Measurements from ENCODE around the gene CNTLN.

Gene CNTLN

DNA sequence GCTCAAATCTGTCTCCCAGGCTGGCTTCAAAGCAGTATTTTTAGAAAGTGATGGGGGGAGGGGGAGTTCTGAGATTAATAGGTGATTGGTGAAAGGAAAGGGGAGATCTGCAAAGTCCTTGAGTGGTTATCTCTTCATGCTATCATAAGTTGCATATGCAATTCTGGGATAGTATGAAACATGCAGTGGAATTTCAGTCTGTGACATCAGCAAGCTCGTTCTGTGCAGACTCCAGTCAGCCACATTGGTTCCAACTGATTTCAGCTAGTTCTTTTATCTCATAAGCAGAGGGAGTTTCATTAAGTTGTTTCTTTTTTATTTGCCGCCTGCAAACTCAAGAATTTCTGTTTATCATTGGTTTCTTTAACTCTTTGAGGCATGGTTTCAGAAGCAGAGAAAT, 263.5 kb downstream of the CNTLN start:
- H3K4me2 ChIP-seq (ENCODE audit: low read length): no peak overlapping the region
- H2AFZ ChIP-seq (ENCODE audit: low read length): no peak overlapping the region
- H3K27me3 ChIP-seq (ENCODE audit: insufficient read depth, low read length): no peaks in the 10 kb centered on the region
- H3K9me3 ChIP-seq (ENCODE audit: low read length): no peaks in the 10 kb centered on the region
- no peaks in the 10 kb centered on the region for H3F3A ChIP-seq (ENCODE audit: insufficient read depth, low read length)
- TF ChIP-seq CTCF (IDR thresholded peaks at IDR 0.05; ENCODE audit: low read length) (no peak), EZH2 (IDR thresholded peaks at IDR 0.05; ENCODE audit: borderline replicate concordance, low read length) (no peak)
- no peak overlapping the region for H3K9ac ChIP-seq (ENCODE audit: low read length)
- H3K79me2 ChIP-seq (ENCODE audit: insufficient read depth, low read length): no peaks in the 10 kb centered on the region
- H3K9me2 ChIP-seq (ENCODE audit: low read depth, low read length): no peaks in the 10 kb centered on the region
- H3K27ac ChIP-seq (ENCODE audit: low read depth, low read length, poor library complexity, severe bottlenecking): no peak overlapping the region
- H3K4me1 ChIP-seq (ENCODE audit: insufficient read depth, low read length, severe bottlenecking): no peaks in the 10 kb centered on the region
- no peaks in the 10 kb centered on the region for H3K36me3 ChIP-seq (ENCODE audit: insufficient read depth, low read length)
- H4K20me1 ChIP-seq (ENCODE audit: insufficient read depth, low read length): no peaks in the 10 kb centered on the region
- H3K4me3 ChIP-seq (ENCODE audit: low read depth, low read length, poor library complexity, severe bottlenecking): no peak overlapping the region

GRCh38 chr9:17401858-17402257, 267.0 kb downstream of the CNTLN start:
- Histone ChIP-seq H4K20me1 (ENCODE audit: insufficient read depth, low read length) (no peaks in the 10 kb centered on the region), H3K9me3 (ENCODE audit: low read length) (no peaks in the 10 kb centered on the region), H2AFZ (ENCODE audit: low read length) (no peak overlapping the region), H3K4me3 (ENCODE audit: low read depth, low read length, poor library complexity, severe bottlenecking) (no peak overlapping the region), H3K27ac (ENCODE audit: low read depth, low read length, poor library complexity, severe bottlenecking) (no peak overlapping the region), H3K9ac (ENCODE audit: low read length) (no peak overlapping the region), H3K79me2 (ENCODE audit: insufficient read depth, low read length) (no peaks in the 10 kb centered on the region), H3K27me3 (ENCODE audit: insufficient read depth, low read length) (no peaks in the 10 kb centered on the region), H3K9me2 (ENCODE audit: low read depth, low read length) (no peaks in the 10 kb centered on the region), H3K4me2 (ENCODE audit: low read length) (no peak overlapping the region), H3K36me3 (ENCODE audit: insufficient read depth, low read length) (no peaks in the 10 kb centered on the region), H3K4me1 (ENCODE audit: insufficient read depth, low read length, severe bottlenecking) (no peaks in the 10 kb centered on the region), H3F3A (ENCODE audit: insufficient read depth, low read length) (no peaks in the 10 kb centered on the region)
- TF ChIP-seq EZH2 (IDR thresholded peaks at IDR 0.05; ENCODE audit: borderline replicate concordance, low read length) (no peak), CTCF (IDR thresholded peaks at IDR 0.05; ENCODE audit: low read length) (no peak)

DNA sequence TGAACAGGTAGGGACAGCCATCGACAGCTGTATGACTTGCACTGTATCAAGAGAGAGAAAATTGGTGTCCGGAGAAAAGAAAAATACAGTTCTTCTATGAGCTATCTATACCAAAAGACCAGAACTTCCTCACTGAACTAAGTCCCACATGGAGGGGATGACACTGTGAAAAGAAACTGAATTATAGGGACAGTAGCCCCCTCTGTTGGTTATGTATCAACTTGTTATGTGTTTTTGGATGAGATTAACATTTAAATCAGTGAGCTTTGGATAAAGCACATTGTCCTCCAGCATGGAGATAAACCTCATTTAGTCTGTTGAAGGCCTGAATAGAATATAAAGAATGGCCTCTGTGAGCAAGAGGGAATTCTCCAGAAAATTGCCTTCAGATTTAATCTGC, 267.5 kb downstream of the CNTLN start:
- H4K20me1 ChIP-seq (ENCODE audit: insufficient read depth, low read length): no peaks in the 10 kb centered on the region
- H3K4me2 ChIP-seq (ENCODE audit: low read length): no peak overlapping the region
- no peaks in the 10 kb centered on the region for H3K9me2 ChIP-seq (ENCODE audit: low read depth, low read length)
- no peaks in the 10 kb centered on the region for H3K36me3 ChIP-seq (ENCODE audit: insufficient read depth, low read length)
- H3K4me1 ChIP-seq (ENCODE audit: insufficient read depth, low read length, severe bottlenecking): no peaks in the 10 kb centered on the region
- H3K9me3 ChIP-seq (ENCODE audit: low read length): no peaks in the 10 kb centered on the region
- H3K4me3 ChIP-seq (ENCODE audit: low read depth, low read length, poor library complexity, severe bottlenecking): no peak overlapping the region
- no peak overlapping the region for H3K9ac ChIP-seq (ENCODE audit: low read length)
- no peak overlapping the region for H2AFZ ChIP-seq (ENCODE audit: low read length)
- H3K27ac ChIP-seq (ENCODE audit: low read depth, low read length, poor library complexity, severe bottlenecking): no peak overlapping the region
- H3F3A ChIP-seq (ENCODE audit: insufficient read depth, low read length): no peaks in the 10 kb centered on the region
- H3K79me2 ChIP-seq (ENCODE audit: insufficient read depth, low read length): no peaks in the 10 kb centered on the region
- no peaks in the 10 kb centered on the region for H3K27me3 ChIP-seq (ENCODE audit: insufficient read depth, low read length)
- no peak for TF ChIP-seq EZH2 (IDR thresholded peaks at IDR 0.05; ENCODE audit: borderline replicate concordance, low read length)
- peak; percentile 33; the same call in 1 of the 2 replicates for TF ChIP-seq CTCF (IDR thresholded peaks at IDR 0.05; ENCODE audit: low read length)

All from OCI-LY1 (cell line).